H1 (cell line): ENCODE results near the gene ANXA8. TPM values are rescaled to one million over a fixed set of nuclear protein-coding genes. Genes with fewer than 3 reads are reported as not detected.
"Not testable (repeated sequence)": the region's sequence is repeated elsewhere in the genome, so short reads cannot be mapped to it uniquely, and the experiment has no call there.

Source experiments
- CTCF ChIA-PET: fragments of 300-600 bp; sonication (Branson Sonifier 250); formaldehyde crosslinking; loops from one replicate; lab custom pipeline; 2021; ENCODE audit not compliant: partially characterized antibody; lab: Charles Lee
- POLR2A ChIA-PET: fragments of 300-600 bp; sonication (Branson Sonifier 250); formaldehyde crosslinking; loops from one replicate; lab custom pipeline; 2021; ENCODE audit warnings: inconsistent platforms; ENCODE audit not compliant: partially characterized antibody; lab: Charles Lee
- DNase-seq, 2 experiments: peaks; one replicate each; pipeline versions ENCODE4 v3.0.0 to v3.0.0-alpha.2; 2010 to 2022; ENCODE audit warnings: low spot score in 2 of 2, low read depth in 1 of 2, mixed read lengths in 1 of 2
- FAIRE-seq: peaks from 2 replicates; lab custom pipeline; 2011; peaks lifted over from hg19 to GRCh38; lab: Jason Lieb, UNC
- H2AFZ ChIP-seq: 2 replicates; pipeline ENCODE4 v1.8.1; 2012; ENCODE audit warnings: low read length, inconsistent platforms
- H2AK5ac ChIP-seq: 2 replicates; pipeline ENCODE4 v1.6.1; 2013; ENCODE audit warnings: low read depth, low read length
- H2BK120ac ChIP-seq: replicated peaks from 2 replicates; pipeline ENCODE3; 2013; ENCODE audit warnings: low read depth, low read length, inconsistent platforms
- H2BK12ac ChIP-seq: 2 replicates; pipeline ENCODE4 v1.6.1; 2013; ENCODE audit warnings: low read depth, low read length
- H2BK15ac ChIP-seq: 2 replicates; pipeline ENCODE4 v1.6.1; 2013; ENCODE audit warnings: low read length
- H2BK20ac ChIP-seq: 2 replicates; pipeline ENCODE4 v1.6.1; 2013; ENCODE audit warnings: low read length
- H2BK5ac ChIP-seq: 2 replicates; pipeline ENCODE4 v1.6.1; 2013; ENCODE audit warnings: low read depth, low read length
- H3K14ac ChIP-seq: 2 replicates; pipeline ENCODE4 v1.6.1; 2013; ENCODE audit warnings: inconsistent platforms; ENCODE audit not compliant: insufficient read length
- H3K18ac ChIP-seq: 2 replicates; pipeline ENCODE4 v1.6.1; 2013; ENCODE audit warnings: low read length; ENCODE audit errors: extremely low read depth
- H3K23ac ChIP-seq: 2 replicates; pipeline ENCODE4 v1.6.1; 2013; ENCODE audit warnings: inconsistent platforms; ENCODE audit not compliant: insufficient read length
- H3K23me2 ChIP-seq: 2 replicates; pipeline ENCODE4 v1.6.1; 2013; ENCODE audit warnings: low read depth, low read length
- H3K27ac ChIP-seq: 2 replicates; pipeline ENCODE4 v1.6.1; 2011; ENCODE audit warnings: low read depth, low read length, inconsistent platforms
- H3K27me3 ChIP-seq, 4 experiments: replicated peaks in 1 of 4; 1 replicate in 1 of 4; 2 replicates in 3 of 4; pipeline versions ENCODE4 v1.6.1 to v1.8.1; 2011 to 2013; ENCODE audit warnings: low read length in 3 of 4, mild to moderate bottlenecking in 3 of 4, inconsistent platforms in 2 of 4, mixed read lengths in 2 of 4, moderate library complexity in 1 of 4; ENCODE audit not compliant: control insufficient read depth in 3 of 4, insufficient read depth in 3 of 4; ENCODE audit errors: extremely low read depth in 1 of 4
- H3K36me3 ChIP-seq, 4 experiments: 2 replicates each; pipeline versions ENCODE4 v1.6.1 to v1.8.1; 2011 to 2013; ENCODE audit warnings: mild to moderate bottlenecking in 4 of 4, low read length in 3 of 4, moderate library complexity in 2 of 4, control low read depth in 1 of 4, inconsistent platforms in 1 of 4; ENCODE audit not compliant: insufficient read depth in 4 of 4, control insufficient read depth in 2 of 4
- H3K4ac ChIP-seq: replicated peaks from 2 replicates; pipeline ENCODE3; 2013; ENCODE audit warnings: low read length, low read depth, mixed read lengths, inconsistent platforms; ENCODE audit not compliant: insufficient read length
- H3K4me1 ChIP-seq, 4 experiments: replicated peaks in 1 of 4; 1 replicate in 1 of 4; 2 replicates in 3 of 4; pipeline versions ENCODE4 v1.6.1 to v1.8.1; 2011 to 2013; ENCODE audit warnings: low read length in 3 of 4, inconsistent platforms in 2 of 4, mixed read lengths in 1 of 4; ENCODE audit not compliant: insufficient read depth in 4 of 4, control insufficient read depth in 3 of 4
- H3K4me2 ChIP-seq, 2 experiments: 2 replicates each; pipeline versions ENCODE4 v1.6.1 to v1.8.1; 2011 to 2013; ENCODE audit warnings: low read depth in 2 of 2, low read length in 2 of 2, control low read depth in 1 of 2, inconsistent platforms in 1 of 2, mild to moderate bottlenecking in 1 of 2; ENCODE audit not compliant: insufficient read depth in 1 of 2
- H3K4me3 ChIP-seq, 4 experiments: fragments of 200-600, 300-600 bp in 1 of 4; sonication (generic), shearing (Covaris generic), sonication (Bioruptor Twin) in 1 of 4; 2 replicates each; pipeline versions ENCODE4 v1.5.1 to v1.8.1; 2011 to 2016; ENCODE audit warnings: low read length in 4 of 4, low read depth in 3 of 4, control low read depth in 2 of 4, inconsistent platforms in 2 of 4, mild to moderate bottlenecking in 2 of 4, mixed read lengths in 1 of 4, moderate library complexity in 1 of 4; ENCODE audit not compliant: insufficient read depth in 2 of 4; ENCODE audit errors: extremely low read depth in 1 of 4
- H3K56ac ChIP-seq: replicated peaks from 2 replicates; pipeline ENCODE3; 2013; ENCODE audit warnings: low read depth, mild to moderate bottlenecking, mixed read lengths, low read length, inconsistent platforms; ENCODE audit not compliant: insufficient read length
- H3K79me1 ChIP-seq: 2 replicates; pipeline ENCODE4 v1.6.1; 2013; ENCODE audit warnings: low read depth, low read length, control low read depth
- H3K79me2 ChIP-seq, 2 experiments: 2 replicates each; pipeline versions ENCODE4 v1.6.1 to v1.8.1; 2012 to 2013; ENCODE audit warnings: low read length in 2 of 2, mild to moderate bottlenecking in 2 of 2, inconsistent platforms in 1 of 2; ENCODE audit not compliant: insufficient read depth in 2 of 2, control insufficient read depth in 1 of 2
- H3K9ac ChIP-seq, 4 experiments: replicated peaks in 1 of 4; 1 replicate in 1 of 4; 2 replicates in 3 of 4; pipeline versions ENCODE4 v1.6.1 to v1.8.1; 2011 to 2013; ENCODE audit warnings: low read depth in 3 of 4, low read length in 3 of 4, control low read depth in 2 of 4, mild to moderate bottlenecking in 2 of 4, moderate library complexity in 2 of 4, inconsistent platforms in 1 of 4; ENCODE audit errors: extremely low read depth in 1 of 4
- H3K9me3 ChIP-seq, 2 experiments: 2 replicates each; pipeline versions ENCODE4 v1.6.1 to v1.8.1; 2012 to 2013; ENCODE audit warnings: mild to moderate bottlenecking in 2 of 2, moderate library complexity in 2 of 2, control low read depth in 1 of 2, inconsistent platforms in 1 of 2, low read depth in 1 of 2, low read length in 1 of 2, mixed read lengths in 1 of 2; ENCODE audit not compliant: insufficient read depth in 2 of 2
- H4K20me1 ChIP-seq, 2 experiments: replicated peaks in 1 of 2; 2 replicates each; pipeline versions ENCODE3 to v1.8.1; 2011 to 2013; ENCODE audit warnings: inconsistent platforms in 2 of 2, low read length in 2 of 2, mild to moderate bottlenecking in 1 of 2; ENCODE audit not compliant: insufficient read depth in 2 of 2, control insufficient read depth in 1 of 2
- H4K5ac ChIP-seq: 2 replicates; pipeline ENCODE4 v1.6.1; 2013; ENCODE audit warnings: low read length, low read depth, mixed read lengths, inconsistent platforms; ENCODE audit not compliant: insufficient read length
- H4K8ac ChIP-seq: 2 replicates; pipeline ENCODE4 v1.8.0; 2013; ENCODE audit warnings: mild to moderate bottlenecking, moderate library complexity, low read length, inconsistent platforms; ENCODE audit not compliant: insufficient read depth; ENCODE audit errors: extremely low read depth
- H4K91ac ChIP-seq: replicated peaks from 2 replicates; pipeline ENCODE3; 2013; ENCODE audit warnings: low read length, mixed read lengths, inconsistent platforms; ENCODE audit not compliant: insufficient read length
- EGR1 ChIP-seq: IDR thresholded peaks from 2 replicates; pipeline ENCODE4 v1.6.1; 2011; ENCODE audit warnings: low read depth, low read length, borderline replicate concordance
- RAD21 ChIP-seq, 2 experiments: IDR thresholded peaks in 1 of 2; conservative IDR thresholded peaks in 1 of 2; 2 replicates each; pipeline ENCODE4 v1.6.1; 2011; ENCODE audit warnings: low read depth in 2 of 2, low read length in 2 of 2, improper control_type of control experiment in 1 of 2, inconsistent platforms in 1 of 2, mild to moderate bottlenecking in 1 of 2, moderate library complexity in 1 of 2
- WGBS, 2 experiments: shearing (Covaris generic) in 1 of 2; methylation state at CpG; one replicate each; pipeline versions ENCODE4 v1.1.6 to v1.1.7; 2013 to 2015; ENCODE audit warnings: low lambda C conversion rate in 2 of 2, mixed read lengths in 2 of 2, inconsistent platforms in 1 of 2, low coverage in 1 of 2, missing lambda C conversion rate in 1 of 2; ENCODE audit not compliant: insufficient replicate concordance in 2 of 2, insufficient coverage in 1 of 2, insufficient read length in 1 of 2; ENCODE audit errors: extremely low coverage in 1 of 2, missing lambda C conversion rate in 1 of 2; 5-methylcytosine and 5-hydroxymethylcytosine counted together
- polyA plus RNA-seq, 7 experiments: library from polyadenylated mRNA; depleted of rRNA in 3 of 7; stranded (reverse) in 5 of 7; unstranded in 2 of 7; fragments of >200 nt in 5 of 7; fragments of 200-250 nt in 2 of 7; gene quantifications; 1 replicate in 5 of 7; 2 replicates in 1 of 7; 4 replicates in 1 of 7; pipeline versions ENCODE4 v1.2.1 to v1.2.3, GENCODE V29; 2011 to 2013; ENCODE audit warnings: missing spikeins in 2 of 7, mixed read lengths in 2 of 7
- total RNA-seq: library from RNA; stranded (reverse); fragmentation: NEBNext Ultra II Directional; extraction: Animal tissue kit (Norgen Biotek cat#: 25700); gene quantifications from 2 replicates; pipeline ENCODE4 v1.2.1, GENCODE V29; 2021
- TF ChIP-seq, protein P1 (sequence below), 3 experiments: IDR thresholded peaks; 1 replicate in 2 of 3; 2 replicates in 1 of 3; pipeline versions ENCODE4 v1.5.1 to v1.6.1; 2011; ENCODE audit warnings: low read length in 3 of 3, mild to moderate bottlenecking in 3 of 3, inconsistent platforms in 2 of 3, low read depth in 1 of 3, moderate library complexity in 1 of 3; ENCODE audit not compliant: insufficient read depth in 1 of 3; ENCODE audit errors: control extremely low read depth in 1 of 3

Gene ANXA8
- total and polyA plus RNA-seq, 2 of the 8 experiments (the other 6 are each of a cell fraction or from before 2014, with no cell fraction given), result 0.15 TPM; not detected in 1

DNA sequence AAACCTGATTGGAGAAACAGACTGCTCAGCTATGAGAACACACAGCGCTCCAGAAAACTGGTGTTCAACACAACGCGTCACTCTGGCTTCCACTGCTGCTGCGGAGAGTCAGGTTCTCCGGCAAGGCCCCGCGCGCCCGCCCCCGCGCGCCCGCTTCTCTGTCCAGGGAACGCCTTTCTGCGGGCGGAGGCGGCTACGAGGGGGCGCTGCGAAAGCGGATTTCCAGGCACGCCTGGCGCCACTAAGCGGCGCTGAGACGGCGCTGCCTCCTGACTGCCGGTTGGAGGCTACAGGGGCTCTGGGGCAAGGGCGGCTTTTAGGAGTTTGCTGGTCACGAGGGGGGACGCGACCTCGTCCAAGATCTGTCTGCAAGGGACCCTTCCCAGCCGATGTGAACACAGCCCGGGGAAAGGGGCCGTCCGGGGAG, 22.6 kb downstream of the ANXA8 start:
- H3K9ac ChIP-seq, H3K4me1 ChIP-seq, H3K14ac ChIP-seq, H3K27ac ChIP-seq, H2BK12ac ChIP-seq, CTCF ChIA-PET, H3K23me2 ChIP-seq, H2AFZ ChIP-seq, H3K56ac ChIP-seq, POLR2A ChIA-PET, H2BK5ac ChIP-seq, H2BK15ac ChIP-seq, FAIRE-seq, H2BK20ac ChIP-seq, H3K4ac ChIP-seq, H3K79me2 ChIP-seq, H4K8ac ChIP-seq, H3K79me1 ChIP-seq, H3K18ac ChIP-seq, H4K5ac ChIP-seq, H3K9me3 ChIP-seq, H3K23ac ChIP-seq, H2AK5ac ChIP-seq, H4K20me1 ChIP-seq, H3K36me3 ChIP-seq, H4K91ac ChIP-seq, H2BK120ac ChIP-seq, H3K27me3 ChIP-seq: not testable (repeated sequence)
- TF ChIP-seq EGR1 (peak; percentile 36; the same call in 1 of the 2 replicates), RAD21 (IDR thresholded peaks at IDR 0.05 in 1 of 2, conservative IDR thresholded peaks at IDR 0.05 in 1 of 2; ENCODE audit: low read depth in 2 of 2, low read length in 2 of 2) (0 out of 4 replicates have a peak, but pooled peaks of 1 of the 2 experiments have one; percentile 9)
- TF ChIP-seq, protein P1, sequence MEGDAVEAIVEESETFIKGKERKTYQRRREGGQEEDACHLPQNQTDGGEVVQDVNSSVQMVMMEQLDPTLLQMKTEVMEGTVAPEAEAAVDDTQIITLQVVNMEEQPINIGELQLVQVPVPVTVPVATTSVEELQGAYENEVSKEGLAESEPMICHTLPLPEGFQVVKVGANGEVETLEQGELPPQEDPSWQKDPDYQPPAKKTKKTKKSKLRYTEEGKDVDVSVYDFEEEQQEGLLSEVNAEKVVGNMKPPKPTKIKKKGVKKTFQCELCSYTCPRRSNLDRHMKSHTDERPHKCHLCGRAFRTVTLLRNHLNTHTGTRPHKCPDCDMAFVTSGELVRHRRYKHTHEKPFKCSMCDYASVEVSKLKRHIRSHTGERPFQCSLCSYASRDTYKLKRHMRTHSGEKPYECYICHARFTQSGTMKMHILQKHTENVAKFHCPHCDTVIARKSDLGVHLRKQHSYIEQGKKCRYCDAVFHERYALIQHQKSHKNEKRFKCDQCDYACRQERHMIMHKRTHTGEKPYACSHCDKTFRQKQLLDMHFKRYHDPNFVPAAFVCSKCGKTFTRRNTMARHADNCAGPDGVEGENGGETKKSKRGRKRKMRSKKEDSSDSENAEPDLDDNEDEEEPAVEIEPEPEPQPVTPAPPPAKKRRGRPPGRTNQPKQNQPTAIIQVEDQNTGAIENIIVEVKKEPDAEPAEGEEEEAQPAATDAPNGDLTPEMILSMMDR (IDR thresholded peaks at IDR 0.05; ENCODE audit: control extremely low read depth in 1 of 3, insufficient read depth in 1 of 3, low read depth in 1 of 3, low read length in 3 of 3), result peak in 2 of 3 experiments; percentile 23 to 29; a peak in 2 of 4 replicates
- Histone ChIP-seq H3K4me3 (peak overlapping the region in 2 of 4 experiments; percentile 4 to 26; a peak in 2 of 8 replicates), H3K4me2 (peak overlapping the region; percentile 37 to 51; a peak in 3 of 4 replicates)
- 13% methylated on average over 6 of the region's 37 CpGs; no CpG with 5 or more reads in 1 of the 2 experiments for WGBS, 2 experiments
- DNase-seq, result peak in 1 of 2 experiments; percentile 61
